EL (cell line): ENCODE results near the gene EFCAB14.
"Not testable (repeated sequence)": the region's sequence is repeated elsewhere in the genome, so short reads cannot be mapped to it uniquely, and the experiment has no call there.

ENCODE experiments used
- DNase-seq: peaks from one replicate; pipeline ENCODE4 v3.0.0-alpha.2; 2016

The EFCAB14 gene

GRCh38 chr1:46682064-46682463, 36.9 kb downstream of the EFCAB14 start:
- no peak for DNase-seq

GRCh38 chr1:46681333-46682034, 37.4 kb downstream of the EFCAB14 start:
- no peak for DNase-seq

GRCh38 chr1:46679789-46680573, 38.9 kb downstream of the EFCAB14 start:
- DNase-seq: no peak

- no peak for DNase-seq
These were observed 41.6 kb downstream of the EFCAB14 start for GRCh38 chr1:46677339-46677738.

- no peak for DNase-seq
These were observed 42.4 kb downstream of the EFCAB14 start for GRCh38 chr1:46676531-46676930.

- no peak for DNase-seq
These were observed 43.2 kb downstream of the EFCAB14 start for GRCh38 chr1:46675549-46676314.

GRCh38 chr1:46673749-46674182, 45.1 kb downstream of the EFCAB14 start:
- DNase-seq: peak; percentile 66

- DNase-seq: no peak
These were observed 46.2 kb downstream of the EFCAB14 start for GRCh38 chr1:46672696-46673095.

- DNase-seq: no peak
These were observed 47.4 kb downstream of the EFCAB14 start, which contains the start of gene TEX38 for GRCh38 chr1:46671554-46671953. Gene TEX38 (plus strand): TSS chr1:46671854. CDS start chr1:46671935, 81 bp downstream.

- DNase-seq: no peak
These were observed 48.8 kb downstream of the EFCAB14 start for GRCh38 chr1:46670134-46670533.

GRCh38 chr1:46667782-46668760, 50.8 kb downstream of the EFCAB14 start, which contains the start of gene ATPAF1:
Gene ATPAF1 (minus strand): TSS chr1:46668364. CDS start chr1:46668322, 42 bp downstream.
- DNase-seq: peak; percentile 79

GRCh38 chr1:46665983-46666382, 52.9 kb downstream of the EFCAB14 start:
- DNase-seq: no peak

GRCh38 chr1:46662919-46663318, 56.0 kb downstream of the EFCAB14 start:
- DNase-seq: not testable (repeated sequence)

GRCh38 chr1:46660116-46660515, 58.8 kb downstream of the EFCAB14 start:
- not testable (repeated sequence) for DNase-seq

- DNase-seq: no peak
These were observed 59.5 kb downstream of the EFCAB14 start for GRCh38 chr1:46659307-46659870.

GRCh38 chr1:46657775-46658174, 61.1 kb downstream of the EFCAB14 start:
- no peak for DNase-seq

- DNase-seq: no peak
These were observed 62.3 kb downstream of the EFCAB14 start for GRCh38 chr1:46656643-46657042.

GRCh38 chr1:46655848-46656247, 63.1 kb downstream of the EFCAB14 start:
- no peak for DNase-seq

GRCh38 chr1:46654698-46655097, 64.2 kb downstream of the EFCAB14 start:
- DNase-seq: not testable (repeated sequence)

- DNase-seq: no peak
These were observed 64.9 kb downstream of the EFCAB14 start for GRCh38 chr1:46654012-46654411.

- DNase-seq: peak; percentile 23
These were observed 65.4 kb downstream of the EFCAB14 start for GRCh38 chr1:46653405-46653958.
